ENCODE measurements around the gene KPNA1.
"Not testable (repeated sequence)": the region's sequence is repeated elsewhere in the genome, so short reads cannot be mapped to it uniquely, and the experiment has no call there.

Gene KPNA1

GRCh38 chr3:122481390-122481789, 33.3 kb downstream of the KPNA1 start:
- Mint-ChIP-seq H3K4me1 (peaks cover 28% of the 10 kb centered on the region), H3K4me3 (no peak overlapping the region), H3K27ac (peak overlapping the region; percentile 13), H3K27me3 (no peaks in the 10 kb centered on the region), H3K36me3 (peaks cover 20% of the 10 kb centered on the region), H3K9me3 (no peaks in the 10 kb centered on the region)
- DNase-seq (ENCODE audit: low spot score in 2 of 2) (no peak), ATAC-seq (ENCODE audit: low read depth) (no peak)

DNA sequence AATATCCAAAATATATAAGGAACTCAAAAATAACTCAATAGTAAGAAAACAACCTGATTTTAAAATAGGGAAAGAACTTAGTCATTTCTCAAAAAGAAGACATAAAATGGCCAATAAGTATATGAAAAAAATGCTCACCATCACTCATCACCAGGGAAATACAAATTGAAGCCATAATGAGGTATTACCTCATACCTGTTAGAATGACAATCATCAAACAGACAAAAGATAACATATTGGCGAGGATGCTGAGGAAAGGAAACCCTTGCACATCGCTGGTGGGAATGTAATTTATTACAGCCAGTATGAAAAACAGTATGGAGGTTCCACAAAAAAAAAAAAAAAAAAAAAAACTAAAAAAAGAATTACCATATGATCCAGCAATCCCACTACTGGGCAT, 38.2 kb downstream of the KPNA1 start:
- no peak overlapping the region for H3K27ac Mint-ChIP-seq
- H3K27me3 Mint-ChIP-seq, result no peaks in the 10 kb centered on the region
- H3K36me3 Mint-ChIP-seq, result peaks cover 28% of the 10 kb centered on the region
- DNase-seq (ENCODE audit: low spot score in 2 of 2) (no peak), ATAC-seq (ENCODE audit: low read depth) (no peak)
- peaks cover 49% of the 10 kb centered on the region for H3K4me1 Mint-ChIP-seq
- H3K4me3 Mint-ChIP-seq, result no peak overlapping the region
- no peaks in the 10 kb centered on the region for H3K9me3 Mint-ChIP-seq

GRCh38 chr3:122475316-122475715, 39.4 kb downstream of the KPNA1 start:
- DNase-seq (ENCODE audit: low spot score in 2 of 2) (no peak), ATAC-seq (ENCODE audit: low read depth) (no peak)
- H3K36me3 Mint-ChIP-seq, result peaks cover 26% of the 10 kb centered on the region
- H3K4me1 Mint-ChIP-seq, result peaks cover 49% of the 10 kb centered on the region
- no peaks in the 10 kb centered on the region for H3K27me3 Mint-ChIP-seq
- no peak overlapping the region for H3K4me3 Mint-ChIP-seq
- no peak overlapping the region for H3K27ac Mint-ChIP-seq
- H3K9me3 Mint-ChIP-seq, result no peaks in the 10 kb centered on the region

DNA sequence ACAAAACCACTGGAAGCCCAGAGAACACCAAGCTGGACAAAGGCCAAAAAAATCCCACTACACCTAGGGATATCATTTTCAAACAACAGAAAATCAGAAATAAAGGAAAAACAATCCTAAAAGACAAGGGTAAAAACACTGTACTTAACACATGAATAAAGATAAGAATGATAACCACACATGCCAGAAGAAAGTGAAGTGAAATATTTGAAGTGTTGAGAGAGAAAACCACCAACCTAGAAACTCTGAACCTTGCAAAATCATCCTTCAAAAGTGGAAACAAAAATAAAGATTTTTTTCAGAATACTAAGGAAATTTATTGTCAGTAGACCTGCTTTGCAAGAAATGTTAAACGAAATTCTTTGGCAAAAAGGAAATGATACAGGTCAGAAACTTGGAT, 45.1 kb downstream of the KPNA1 start:
- H3K9me3 Mint-ChIP-seq, result no peaks in the 10 kb centered on the region
- H3K27me3 Mint-ChIP-seq, result no peaks in the 10 kb centered on the region
- H3K36me3 Mint-ChIP-seq, result peaks cover 18% of the 10 kb centered on the region
- H3K4me1 Mint-ChIP-seq, result peaks cover 33% of the 10 kb centered on the region
- DNase-seq (ENCODE audit: low spot score in 2 of 2) (no peak), ATAC-seq (ENCODE audit: low read depth) (no peak)
- peak overlapping the region; percentile 60 for H3K27ac Mint-ChIP-seq
- no peak overlapping the region for H3K4me3 Mint-ChIP-seq

DNA sequence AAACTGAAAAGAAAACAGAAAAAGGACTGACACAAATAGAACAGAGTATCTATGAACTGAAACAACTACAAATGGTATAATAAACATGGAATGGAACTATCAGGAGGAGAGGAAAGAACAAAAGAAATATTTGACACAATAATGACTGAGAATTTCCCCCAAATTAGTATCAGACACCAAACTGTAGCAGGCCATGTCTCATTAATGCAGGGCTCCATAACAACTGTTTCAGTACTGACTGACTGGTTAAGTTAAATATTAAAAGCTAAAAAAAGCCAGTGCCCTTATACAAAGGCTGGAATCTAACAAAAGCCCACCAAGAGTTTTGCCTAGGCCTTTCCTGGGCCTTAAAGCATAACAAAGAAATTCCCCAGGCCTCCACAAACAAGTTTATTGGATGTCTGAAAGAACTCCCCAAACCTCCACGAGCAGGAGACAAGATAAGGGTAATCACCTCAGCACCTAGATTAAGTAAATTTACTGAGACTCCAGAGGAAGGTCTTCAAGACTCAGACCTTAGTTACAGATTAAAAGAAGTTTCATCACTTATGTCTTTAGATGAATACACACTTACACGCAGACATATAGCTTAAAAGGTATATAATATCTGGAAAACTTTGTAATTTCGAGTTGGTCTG, 45.7 kb downstream of the KPNA1 start:
- Mint-ChIP-seq H3K27ac (peak overlapping the region; percentile 60), H3K36me3 (peaks cover 15% of the 10 kb centered on the region), H3K9me3 (no peaks in the 10 kb centered on the region), H3K4me3 (no peak overlapping the region), H3K4me1 (peaks cover 27% of the 10 kb centered on the region), H3K27me3 (no peaks in the 10 kb centered on the region)
- DNase-seq (ENCODE audit: low spot score in 2 of 2), result no peak
- no peak for ATAC-seq (ENCODE audit: low read depth)

DNA sequence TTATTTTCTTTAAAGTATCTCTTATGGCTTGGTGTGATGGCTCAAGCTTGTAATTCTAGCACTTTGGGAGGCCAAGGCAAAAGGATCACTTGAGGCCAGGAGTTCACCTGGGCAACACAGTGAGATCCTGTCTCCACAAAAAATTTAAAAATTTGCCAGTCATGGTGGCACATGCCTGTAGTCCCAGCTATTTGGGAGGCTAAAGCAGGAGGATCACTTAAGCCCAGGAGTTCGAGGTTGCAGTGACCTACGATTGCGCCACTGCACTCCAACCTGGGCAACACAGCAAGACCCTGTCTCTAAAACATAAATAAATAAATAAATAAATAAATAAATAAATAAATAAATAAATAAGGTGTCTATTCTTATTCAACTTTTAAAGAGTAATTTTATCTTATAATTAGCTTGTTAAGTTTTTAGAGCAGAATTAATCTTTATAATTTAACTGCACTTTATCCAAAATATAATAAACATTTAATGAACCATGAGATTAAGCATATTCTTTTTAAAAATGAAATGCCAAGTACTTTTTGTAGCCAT, 48.0 kb downstream of the KPNA1 start:
- H3K27me3 Mint-ChIP-seq, result no peaks in the 10 kb centered on the region
- DNase-seq (ENCODE audit: low spot score in 2 of 2) (no peak), ATAC-seq (ENCODE audit: low read depth) (no peak)
- H3K27ac Mint-ChIP-seq, result no peak overlapping the region
- no peak overlapping the region for H3K4me3 Mint-ChIP-seq
- no peaks in the 10 kb centered on the region for H3K9me3 Mint-ChIP-seq
- peaks cover 16% of the 10 kb centered on the region for H3K4me1 Mint-ChIP-seq
- H3K36me3 Mint-ChIP-seq, result peaks cover 20% of the 10 kb centered on the region

GRCh38 chr3:122464659-122465058, 50.1 kb downstream of the KPNA1 start:
- peak overlapping the region; percentile 62 for H3K27ac Mint-ChIP-seq
- no peak overlapping the region for H3K4me3 Mint-ChIP-seq
- H3K4me1 Mint-ChIP-seq, result peaks cover 9% of the 10 kb centered on the region
- H3K9me3 Mint-ChIP-seq, result no peaks in the 10 kb centered on the region
- peaks cover 23% of the 10 kb centered on the region for H3K36me3 Mint-ChIP-seq
- ATAC-seq (ENCODE audit: low read depth), result no peak
- H3K27me3 Mint-ChIP-seq, result no peaks in the 10 kb centered on the region
- DNase-seq (ENCODE audit: low spot score in 2 of 2), result no peak

- DNase-seq (ENCODE audit: low spot score in 2 of 2) (no peak), ATAC-seq (ENCODE audit: low read depth) (no peak)
- Mint-ChIP-seq H3K4me1 (no peaks in the 10 kb centered on the region), H3K9me3 (no peaks in the 10 kb centered on the region), H3K27me3 (no peaks in the 10 kb centered on the region), H3K4me3 (no peak overlapping the region), H3K27ac (peak overlapping the region; percentile 77), H3K36me3 (peaks cover 30% of the 10 kb centered on the region)
Observed at GRCh38 chr3:122462406-122462805, 52.3 kb downstream of the KPNA1 start.

GRCh38 chr3:122461806-122462205, 52.9 kb downstream of the KPNA1 start:
- Mint-ChIP-seq H3K9me3 (no peaks in the 10 kb centered on the region), H3K27ac (peak overlapping the region; percentile 77), H3K36me3 (peaks cover 29% of the 10 kb centered on the region), H3K27me3 (no peaks in the 10 kb centered on the region), H3K4me1 (no peaks in the 10 kb centered on the region), H3K4me3 (no peak overlapping the region)
- ATAC-seq (ENCODE audit: low read depth) (no peak), DNase-seq (ENCODE audit: low spot score in 2 of 2) (no peak)

DNA sequence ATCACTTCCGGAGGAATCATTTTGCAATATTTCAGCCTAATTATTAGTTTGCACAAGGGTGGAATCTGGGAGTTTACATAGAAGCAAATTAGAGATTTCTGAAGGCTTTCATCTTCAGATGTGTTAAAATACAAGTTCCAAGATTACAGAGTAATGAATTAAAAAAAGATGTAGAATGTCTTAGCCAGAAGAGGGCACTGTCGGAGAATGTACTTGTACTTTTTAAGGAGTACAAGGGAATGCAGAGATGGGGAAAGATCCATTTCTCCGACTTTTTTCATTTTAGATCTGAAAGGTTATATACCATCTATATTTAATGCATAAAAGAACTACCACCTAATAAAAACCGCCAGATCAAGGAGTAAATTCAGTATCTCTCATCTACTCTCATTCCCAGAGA, 55.7 kb downstream of the KPNA1 start:
- DNase-seq (ENCODE audit: low spot score in 2 of 2) (no peak), ATAC-seq (ENCODE audit: low read depth) (no peak)
- Mint-ChIP-seq H3K4me1 (no peaks in the 10 kb centered on the region), H3K27me3 (no peaks in the 10 kb centered on the region), H3K9me3 (no peaks in the 10 kb centered on the region), H3K36me3 (peaks cover 29% of the 10 kb centered on the region), H3K27ac (peak overlapping the region; percentile 69), H3K4me3 (no peak overlapping the region)

- Mint-ChIP-seq H3K27ac (peak overlapping the region; percentile 75), H3K27me3 (no peaks in the 10 kb centered on the region), H3K9me3 (no peaks in the 10 kb centered on the region), H3K36me3 (peaks cover 29% of the 10 kb centered on the region), H3K4me3 (no peak overlapping the region), H3K4me1 (no peaks in the 10 kb centered on the region)
- DNase-seq (ENCODE audit: low spot score in 2 of 2) (no peak), ATAC-seq (ENCODE audit: low read depth) (no peak)
Observed at GRCh38 chr3:122457706-122458105, 57.0 kb downstream of the KPNA1 start.

GRCh38 chr3:122456074-122456473, 58.7 kb downstream of the KPNA1 start:
- Mint-ChIP-seq H3K36me3 (peaks cover 28% of the 10 kb centered on the region), H3K27ac (peak overlapping the region; percentile 31), H3K27me3 (no peaks in the 10 kb centered on the region), H3K9me3 (no peaks in the 10 kb centered on the region), H3K4me1 (no peaks in the 10 kb centered on the region), H3K4me3 (no peak overlapping the region)
- no peak for DNase-seq (ENCODE audit: low spot score in 2 of 2)
- no peak for ATAC-seq (ENCODE audit: low read depth)

DNA sequence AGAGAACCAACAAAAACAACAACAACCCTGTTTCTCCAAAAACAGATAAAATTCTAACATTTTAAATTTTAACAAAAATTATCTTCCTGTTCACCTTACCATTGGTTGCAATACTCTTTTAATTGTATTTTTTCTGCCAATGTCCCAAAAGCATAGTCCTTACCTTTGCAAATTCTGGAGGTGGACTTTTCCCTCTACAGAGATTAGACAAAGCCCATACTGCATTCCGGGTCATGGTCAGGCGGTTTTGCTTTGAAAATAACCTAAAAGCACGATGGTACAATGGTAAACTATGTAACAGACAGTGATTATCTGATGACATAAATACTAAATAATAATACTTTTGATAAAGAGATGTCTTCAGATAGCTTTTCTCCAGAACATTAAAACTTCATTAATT, 63.4 kb downstream of the KPNA1 start:
- H3K27ac Mint-ChIP-seq, result no peak overlapping the region
- peaks cover 46% of the 10 kb centered on the region for H3K36me3 Mint-ChIP-seq
- no peak for ATAC-seq (ENCODE audit: low read depth)
- no peak overlapping the region for H3K4me3 Mint-ChIP-seq
- H3K4me1 Mint-ChIP-seq, result peaks cover 3% of the 10 kb centered on the region
- H3K27me3 Mint-ChIP-seq, result no peaks in the 10 kb centered on the region
- peaks cover 1% of the 10 kb centered on the region for H3K9me3 Mint-ChIP-seq
- DNase-seq (ENCODE audit: low spot score in 2 of 2), result no peak

- H3K4me3 Mint-ChIP-seq; H3K27me3 Mint-ChIP-seq; H3K4me1 Mint-ChIP-seq; ATAC-seq (ENCODE audit: low read depth); H3K9me3 Mint-ChIP-seq; DNase-seq (ENCODE audit: low spot score in 2 of 2): not testable (repeated sequence)
- Mint-ChIP-seq H3K27ac (peak overlapping the region; percentile 55), H3K36me3 (peaks cover 67% of the 10 kb centered on the region)
Observed at GRCh38 chr3:122448218-122448617, 66.5 kb downstream of the KPNA1 start.

- not testable (repeated sequence) for H3K27ac Mint-ChIP-seq; ATAC-seq (ENCODE audit: low read depth); H3K9me3 Mint-ChIP-seq; H3K4me3 Mint-ChIP-seq; H3K4me1 Mint-ChIP-seq; DNase-seq (ENCODE audit: low spot score in 2 of 2); H3K27me3 Mint-ChIP-seq
- peaks cover 70% of the 10 kb centered on the region for H3K36me3 Mint-ChIP-seq
Observed at GRCh38 chr3:122444491-122444887, 70.2 kb downstream of the KPNA1 start.
